Measurements from ENCODE around the gene FZD10.

GRCh38 chr12:130142736-130143135 is 19.5 kb upstream of the FZD10 start:
- TF ChIP-seq CTCF (IDR thresholded peaks at IDR 0.05) (no peak), POLR2AphosphoS5 (IDR thresholded peaks at IDR 0.05; ENCODE audit: low read depth, low read length) (no peak), TCF7L2 (IDR thresholded peaks at IDR 0.05; ENCODE audit: low read depth, low read length) (no peak)
